OCI-LY1 (cell line): ENCODE measurements around the gene OR52I1.

Source experiments
- EZH2 ChIP-seq: fragments of 200-600 bp; sonication (generic), shearing (Covaris generic); IDR thresholded peaks from 2 replicates; pipeline ENCODE4 v1.8.0; 2017; ENCODE audit warnings: borderline replicate concordance, mixed run types, mild to moderate bottlenecking, antibody characterized with exemption, low read length, moderate library complexity, mixed read lengths
- TF ChIP-seq, protein P1 (sequence below): fragments of 200-600 bp; sonication (generic), shearing (Covaris generic); IDR thresholded peaks from 2 replicates; pipeline ENCODE4 v1.5.1; 2017; ENCODE audit warnings: mild to moderate bottlenecking, antibody characterized with exemption, low read length, moderate library complexity, mixed read lengths

DNA sequence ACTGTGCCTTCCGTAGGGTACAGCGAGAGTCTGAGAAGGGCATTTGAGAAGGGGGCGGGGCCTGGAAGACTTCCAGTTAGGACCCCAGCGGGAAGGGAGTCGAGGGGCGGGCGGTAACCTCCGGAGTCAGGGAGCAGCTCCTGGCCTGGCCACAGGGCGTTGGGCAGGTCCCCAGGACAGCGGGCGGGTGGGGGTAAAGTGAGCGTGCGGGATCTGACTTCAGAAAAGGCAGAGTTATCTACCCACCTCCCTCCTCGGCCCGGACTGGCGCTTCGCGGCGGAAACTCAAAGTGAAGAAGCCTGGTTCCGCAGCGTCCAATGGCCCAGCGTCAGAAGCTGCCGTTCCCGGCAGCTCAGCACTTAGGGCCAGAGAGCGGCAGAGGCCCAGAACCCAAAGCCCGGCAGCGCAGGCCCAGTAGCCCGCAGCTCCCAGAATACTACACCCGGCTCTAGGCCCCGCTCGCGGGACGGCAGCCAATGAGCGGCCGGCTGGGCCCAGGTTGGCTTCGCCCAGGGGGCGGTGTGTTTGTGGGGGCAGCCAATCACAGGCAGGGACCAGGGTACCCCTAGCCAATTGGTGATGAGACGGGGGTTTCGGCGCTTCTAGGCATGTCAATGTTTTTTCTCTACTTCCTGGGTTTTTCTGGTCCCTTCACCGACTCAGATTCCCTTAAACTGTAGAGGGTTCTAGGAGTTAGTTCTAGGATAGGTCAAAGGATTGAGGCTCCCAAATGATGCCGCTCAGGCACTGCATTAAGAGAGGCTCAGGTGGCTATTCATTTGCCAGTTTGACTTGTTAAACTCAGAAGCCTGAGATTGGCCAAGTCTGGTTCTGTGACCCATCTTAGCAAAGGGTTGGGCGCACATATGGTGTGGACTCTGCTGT lies 14.2 kb downstream of the OR52I1 start, which contains the start of gene TRIM68:
- TF ChIP-seq, protein P1, sequence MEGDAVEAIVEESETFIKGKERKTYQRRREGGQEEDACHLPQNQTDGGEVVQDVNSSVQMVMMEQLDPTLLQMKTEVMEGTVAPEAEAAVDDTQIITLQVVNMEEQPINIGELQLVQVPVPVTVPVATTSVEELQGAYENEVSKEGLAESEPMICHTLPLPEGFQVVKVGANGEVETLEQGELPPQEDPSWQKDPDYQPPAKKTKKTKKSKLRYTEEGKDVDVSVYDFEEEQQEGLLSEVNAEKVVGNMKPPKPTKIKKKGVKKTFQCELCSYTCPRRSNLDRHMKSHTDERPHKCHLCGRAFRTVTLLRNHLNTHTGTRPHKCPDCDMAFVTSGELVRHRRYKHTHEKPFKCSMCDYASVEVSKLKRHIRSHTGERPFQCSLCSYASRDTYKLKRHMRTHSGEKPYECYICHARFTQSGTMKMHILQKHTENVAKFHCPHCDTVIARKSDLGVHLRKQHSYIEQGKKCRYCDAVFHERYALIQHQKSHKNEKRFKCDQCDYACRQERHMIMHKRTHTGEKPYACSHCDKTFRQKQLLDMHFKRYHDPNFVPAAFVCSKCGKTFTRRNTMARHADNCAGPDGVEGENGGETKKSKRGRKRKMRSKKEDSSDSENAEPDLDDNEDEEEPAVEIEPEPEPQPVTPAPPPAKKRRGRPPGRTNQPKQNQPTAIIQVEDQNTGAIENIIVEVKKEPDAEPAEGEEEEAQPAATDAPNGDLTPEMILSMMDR: no peak
- no peak for TF ChIP-seq EZH2
